GM21367 (cell line): ENCODE results near the gene INTS1.

Experiments
- ATAC-seq: cut with Tn5 transposase; IDR thresholded peaks from one replicate; pipeline ENCODE4 v1.9.1; 2021; ENCODE audit not compliant: unreplicated experiment

Gene INTS1, protein sequence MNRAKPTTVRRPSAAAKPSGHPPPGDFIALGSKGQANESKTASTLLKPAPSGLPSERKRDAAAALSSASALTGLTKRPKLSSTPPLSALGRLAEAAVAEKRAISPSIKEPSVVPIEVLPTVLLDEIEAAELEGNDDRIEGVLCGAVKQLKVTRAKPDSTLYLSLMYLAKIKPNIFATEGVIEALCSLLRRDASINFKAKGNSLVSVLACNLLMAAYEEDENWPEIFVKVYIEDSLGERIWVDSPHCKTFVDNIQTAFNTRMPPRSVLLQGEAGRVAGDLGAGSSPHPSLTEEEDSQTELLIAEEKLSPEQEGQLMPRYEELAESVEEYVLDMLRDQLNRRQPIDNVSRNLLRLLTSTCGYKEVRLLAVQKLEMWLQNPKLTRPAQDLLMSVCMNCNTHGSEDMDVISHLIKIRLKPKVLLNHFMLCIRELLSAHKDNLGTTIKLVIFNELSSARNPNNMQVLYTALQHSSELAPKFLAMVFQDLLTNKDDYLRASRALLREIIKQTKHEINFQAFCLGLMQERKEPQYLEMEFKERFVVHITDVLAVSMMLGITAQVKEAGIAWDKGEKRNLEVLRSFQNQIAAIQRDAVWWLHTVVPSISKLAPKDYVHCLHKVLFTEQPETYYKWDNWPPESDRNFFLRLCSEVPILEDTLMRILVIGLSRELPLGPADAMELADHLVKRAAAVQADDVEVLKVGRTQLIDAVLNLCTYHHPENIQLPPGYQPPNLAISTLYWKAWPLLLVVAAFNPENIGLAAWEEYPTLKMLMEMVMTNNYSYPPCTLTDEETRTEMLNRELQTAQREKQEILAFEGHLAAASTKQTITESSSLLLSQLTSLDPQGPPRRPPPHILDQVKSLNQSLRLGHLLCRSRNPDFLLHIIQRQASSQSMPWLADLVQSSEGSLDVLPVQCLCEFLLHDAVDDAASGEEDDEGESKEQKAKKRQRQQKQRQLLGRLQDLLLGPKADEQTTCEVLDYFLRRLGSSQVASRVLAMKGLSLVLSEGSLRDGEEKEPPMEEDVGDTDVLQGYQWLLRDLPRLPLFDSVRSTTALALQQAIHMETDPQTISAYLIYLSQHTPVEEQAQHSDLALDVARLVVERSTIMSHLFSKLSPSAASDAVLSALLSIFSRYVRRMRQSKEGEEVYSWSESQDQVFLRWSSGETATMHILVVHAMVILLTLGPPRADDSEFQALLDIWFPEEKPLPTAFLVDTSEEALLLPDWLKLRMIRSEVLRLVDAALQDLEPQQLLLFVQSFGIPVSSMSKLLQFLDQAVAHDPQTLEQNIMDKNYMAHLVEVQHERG (N-terminal part only)

DNA sequence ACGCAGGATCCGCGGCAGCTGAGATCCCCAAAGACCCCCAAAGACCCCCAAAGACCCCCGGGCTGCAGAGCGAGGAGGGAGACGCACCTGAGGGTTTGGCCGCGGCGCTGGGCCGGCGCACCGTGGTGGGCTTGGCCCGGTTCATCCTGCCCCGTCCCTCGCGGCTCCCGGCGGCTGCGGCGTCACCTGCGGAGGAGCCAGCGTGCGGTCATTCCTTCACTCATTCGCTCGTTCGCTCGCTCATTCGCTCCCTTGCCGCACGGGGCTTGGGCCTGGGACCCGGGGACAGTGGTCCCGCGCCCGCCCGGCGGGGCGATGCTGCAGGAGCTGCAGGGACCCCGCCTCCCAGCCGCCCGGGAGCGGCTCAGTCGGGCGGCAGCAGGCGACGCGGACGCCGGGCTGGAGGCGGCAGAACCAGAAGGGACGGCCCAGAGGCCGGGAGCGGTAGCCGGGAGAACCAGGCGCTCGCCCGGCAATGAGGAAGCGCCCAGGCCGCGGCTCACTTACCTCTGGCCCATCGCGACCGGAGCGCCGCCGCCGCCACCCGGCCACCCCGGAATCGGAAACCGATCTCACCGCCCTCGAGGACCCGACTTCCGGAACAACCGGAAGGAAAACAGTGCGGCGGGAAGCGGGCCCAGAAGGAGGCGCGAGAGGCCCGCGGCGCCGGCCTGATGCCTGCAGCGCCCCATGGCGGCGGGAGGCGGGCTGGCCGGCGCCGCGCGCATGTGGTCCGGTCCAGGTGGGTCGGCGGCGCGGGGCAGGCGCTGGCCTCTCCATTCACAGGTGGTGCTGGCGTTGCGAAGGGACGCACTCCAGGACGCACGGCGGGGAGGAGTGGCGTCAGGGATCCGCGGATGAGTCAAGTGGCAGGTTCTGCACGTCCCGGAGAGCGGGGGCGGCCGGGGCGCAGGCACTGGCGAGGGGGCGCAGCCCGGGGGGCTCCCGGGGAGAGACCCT is at the start of gene INTS1:
INTS1 (minus strand) TSS at position 574 of the 960 bp plus-strand sequence; CDS start at position 145, 429 bp downstream.
- peak; percentile 77 for ATAC-seq

DNA sequence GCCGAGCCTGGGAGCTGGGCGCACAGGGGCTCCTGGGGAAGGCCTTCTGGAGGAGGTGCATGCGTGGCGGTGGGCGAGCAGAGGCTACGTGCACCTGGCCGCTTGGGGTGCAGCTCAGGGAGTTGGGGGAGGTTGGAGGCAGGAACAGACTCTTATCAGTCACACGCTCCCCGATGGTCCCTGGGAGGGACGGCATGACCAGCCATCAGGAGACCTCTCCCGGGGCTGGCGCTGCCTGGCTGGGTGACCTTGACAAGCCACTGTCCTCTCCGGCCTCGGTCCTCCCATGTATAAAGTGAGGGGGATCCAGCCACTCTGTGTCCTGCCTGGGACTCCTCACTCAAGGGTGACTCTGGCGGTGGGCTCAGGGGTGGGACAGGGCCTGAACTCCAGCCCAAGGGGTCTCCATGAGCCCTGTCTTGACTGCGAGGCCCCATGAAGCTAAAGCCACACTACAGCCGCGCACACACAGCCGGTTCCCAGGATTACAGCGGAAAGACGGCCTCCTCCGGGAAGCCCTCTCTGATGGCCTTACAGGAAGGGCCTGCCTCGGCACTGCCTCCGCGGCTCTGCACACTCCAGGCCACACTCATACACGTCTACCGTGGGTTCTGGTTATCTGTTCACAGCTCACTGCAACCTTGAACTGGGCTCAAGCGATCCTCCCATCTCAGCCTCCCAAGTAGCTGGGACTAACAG is 49.5 kb upstream of the INTS1 start:
- no peak for ATAC-seq

DNA sequence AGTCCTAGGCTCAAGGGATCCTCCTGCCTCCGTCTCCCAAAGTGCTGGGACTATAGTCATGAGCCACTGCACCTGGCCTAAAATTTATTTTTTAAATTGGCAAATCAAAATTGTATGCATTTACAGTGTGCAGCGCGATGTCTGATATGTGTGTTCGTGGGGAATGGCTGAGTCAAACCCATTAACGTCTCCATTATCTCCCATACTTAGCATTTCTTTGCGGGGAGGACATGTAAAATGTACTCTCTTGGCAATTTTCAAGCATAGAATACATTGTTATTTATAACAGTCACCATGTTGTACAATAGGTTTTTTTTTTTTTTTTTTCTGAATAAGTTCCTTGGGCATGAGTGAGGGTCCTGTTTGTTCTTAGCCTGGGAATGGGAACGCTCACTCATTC is 48.0 kb upstream of the INTS1 start:
- ATAC-seq: no peak

DNA sequence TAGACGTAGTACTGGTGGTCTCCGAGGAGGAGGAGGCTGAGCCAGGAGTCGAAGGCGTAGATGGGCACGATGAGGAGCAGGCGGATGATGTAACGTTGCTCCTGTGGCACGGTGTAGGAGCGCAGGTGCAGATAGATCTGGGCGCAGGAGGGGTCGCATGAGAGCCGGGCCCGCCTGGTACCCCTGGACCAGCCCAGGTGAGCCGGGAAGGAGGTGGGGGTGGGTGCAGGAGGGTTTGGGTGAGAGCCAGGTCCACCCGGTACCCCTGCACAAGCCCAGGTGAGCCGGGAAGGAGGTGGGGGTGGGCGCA is 46.6 kb upstream of the INTS1 start:
- no peak for ATAC-seq

DNA sequence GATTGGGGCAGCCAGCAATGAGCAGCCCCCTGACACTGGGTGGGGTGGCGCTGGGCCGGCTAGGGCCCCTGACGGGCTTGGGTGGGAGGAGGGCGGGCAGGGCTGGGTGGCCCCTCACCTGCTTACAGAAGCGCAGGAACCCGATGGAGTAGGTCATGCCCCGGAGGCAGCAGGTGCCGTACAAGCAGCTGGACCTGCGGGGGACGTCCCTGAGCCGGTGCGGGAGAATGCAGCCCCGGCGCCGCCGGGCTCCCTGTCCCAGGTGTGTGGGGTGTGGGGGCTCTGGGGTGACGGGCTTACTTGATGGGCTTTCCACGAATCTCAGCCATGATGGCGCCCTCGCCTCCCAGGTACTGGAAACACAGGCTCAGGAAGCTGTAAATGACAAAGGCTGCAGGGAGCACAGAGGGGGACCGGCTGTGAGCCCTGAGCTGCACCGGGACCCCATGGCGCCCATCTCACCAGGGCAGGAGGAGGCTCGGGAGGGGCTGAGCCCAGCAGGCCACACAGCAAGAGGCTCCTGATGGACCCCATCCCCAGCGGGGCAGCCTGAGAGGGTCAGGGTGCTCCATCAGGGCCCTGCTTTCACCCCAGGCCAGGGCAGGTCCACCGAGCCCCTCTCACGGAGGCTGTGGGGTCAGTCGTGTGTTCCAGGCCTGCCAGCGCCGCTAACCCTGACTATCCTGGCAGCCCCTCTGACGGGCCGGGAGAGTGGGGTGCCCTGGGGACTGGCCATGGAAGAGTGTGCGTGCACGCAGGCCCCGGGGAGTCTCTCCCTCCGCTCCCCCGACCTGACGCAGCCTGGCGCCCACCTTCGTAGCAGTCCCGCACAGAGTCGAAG is 46.0 kb upstream of the INTS1 start:
- ATAC-seq: no peak

DNA sequence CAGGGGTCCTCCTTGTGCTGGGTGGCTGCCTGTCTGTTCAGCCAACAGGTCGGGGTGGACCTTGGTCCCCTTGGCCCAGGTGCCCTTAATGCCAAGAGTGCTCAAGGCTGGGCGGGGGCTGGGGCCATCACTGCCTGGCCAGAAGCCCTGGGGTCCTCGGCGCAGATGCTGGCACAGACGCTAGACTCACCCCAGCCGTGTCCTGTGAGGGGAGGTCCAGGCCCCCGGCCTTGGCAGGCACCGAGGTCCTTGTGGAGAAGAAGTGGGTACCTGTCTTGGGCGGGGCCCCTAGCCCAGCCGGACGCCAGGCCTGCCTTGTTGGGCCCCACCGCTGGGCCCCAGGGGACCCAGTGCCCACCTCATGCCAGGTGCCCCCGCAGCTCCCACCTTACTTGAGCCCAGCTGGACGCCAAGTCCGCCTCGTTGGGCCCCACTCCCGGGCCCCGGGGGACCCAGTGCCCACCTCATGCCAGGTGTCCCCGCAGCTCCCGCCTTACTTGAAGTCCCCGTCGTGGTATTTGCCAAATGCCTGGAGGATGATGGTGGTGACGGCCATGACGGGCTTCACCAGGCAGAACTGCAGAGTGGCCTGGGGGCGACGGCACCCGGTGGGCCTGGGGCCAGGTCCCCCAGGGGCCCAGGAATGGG is 45.3 kb upstream of the INTS1 start:
- no peak for ATAC-seq

DNA sequence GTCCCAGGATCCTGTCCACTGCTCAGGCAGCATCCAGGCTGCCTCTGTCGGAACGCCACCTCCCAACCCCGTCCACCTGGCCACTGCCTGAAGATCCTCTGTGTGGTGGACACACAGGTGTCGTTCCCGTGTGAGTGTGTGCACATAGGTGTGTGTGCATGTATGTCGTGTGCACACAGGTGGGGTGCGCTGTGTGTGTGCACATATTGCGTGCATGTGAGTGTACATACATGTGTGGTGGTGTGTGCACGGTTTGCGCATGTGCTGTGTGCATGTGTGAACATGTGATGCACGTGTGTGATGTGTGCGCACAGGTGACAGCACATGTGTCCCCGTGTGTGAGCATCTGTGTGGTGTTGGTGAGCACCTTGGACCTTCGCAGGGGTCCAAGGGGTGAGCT is 44.8 kb upstream of the INTS1 start:
- ATAC-seq: no peak

DNA sequence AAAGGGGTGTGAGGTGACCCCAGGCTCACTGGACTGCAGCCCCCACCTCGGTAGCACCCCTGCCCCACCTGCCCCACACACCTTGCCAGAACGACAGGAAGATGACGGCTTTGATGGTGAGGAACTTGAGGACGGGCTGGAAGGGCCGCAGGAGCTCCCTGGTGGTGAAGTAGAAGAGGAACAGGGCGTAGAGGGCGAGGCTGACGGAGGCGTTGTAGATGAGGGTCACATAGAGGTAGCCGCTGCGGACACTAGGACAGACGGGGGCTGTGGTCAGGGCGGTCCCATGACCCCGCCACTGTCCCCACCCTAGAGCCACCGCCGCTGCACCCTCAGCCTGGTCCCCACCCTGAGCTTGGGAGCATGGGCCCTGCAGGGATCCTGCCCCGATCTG is 44.2 kb upstream of the INTS1 start:
- ATAC-seq: no peak

DNA sequence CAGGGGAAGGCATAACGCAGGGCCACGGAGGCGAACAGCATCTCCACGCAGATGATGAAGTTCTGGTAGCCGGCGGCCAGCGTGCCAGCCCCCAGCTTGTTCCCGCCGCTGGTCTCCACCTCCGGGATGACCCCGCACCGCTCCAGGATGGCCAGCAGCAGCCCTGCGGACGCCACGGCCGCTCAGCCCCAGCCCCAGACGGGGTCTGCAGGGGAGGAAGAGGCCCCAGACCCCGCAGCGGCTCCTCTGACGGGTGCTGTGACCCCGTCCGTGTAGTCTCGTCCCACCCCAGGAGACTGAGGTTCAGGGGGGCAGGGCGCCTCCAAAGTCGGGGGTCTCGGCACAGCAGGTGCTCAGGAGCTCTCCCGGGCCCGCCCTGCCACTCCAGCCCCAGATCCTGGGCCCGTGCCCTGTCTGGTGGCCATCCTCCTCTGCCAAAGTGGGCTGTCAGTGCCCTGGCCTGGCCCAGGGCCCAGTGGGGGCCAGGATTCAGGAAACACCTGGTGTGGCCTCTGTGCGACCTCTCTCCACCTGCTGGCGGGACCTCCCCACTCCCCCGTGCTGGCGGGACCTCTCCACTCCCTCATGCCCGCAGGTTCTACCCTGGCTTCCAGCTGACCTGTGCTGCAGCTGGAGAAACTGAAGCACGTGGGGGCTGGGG is 43.7 kb upstream of the INTS1 start:
- ATAC-seq: no peak

DNA sequence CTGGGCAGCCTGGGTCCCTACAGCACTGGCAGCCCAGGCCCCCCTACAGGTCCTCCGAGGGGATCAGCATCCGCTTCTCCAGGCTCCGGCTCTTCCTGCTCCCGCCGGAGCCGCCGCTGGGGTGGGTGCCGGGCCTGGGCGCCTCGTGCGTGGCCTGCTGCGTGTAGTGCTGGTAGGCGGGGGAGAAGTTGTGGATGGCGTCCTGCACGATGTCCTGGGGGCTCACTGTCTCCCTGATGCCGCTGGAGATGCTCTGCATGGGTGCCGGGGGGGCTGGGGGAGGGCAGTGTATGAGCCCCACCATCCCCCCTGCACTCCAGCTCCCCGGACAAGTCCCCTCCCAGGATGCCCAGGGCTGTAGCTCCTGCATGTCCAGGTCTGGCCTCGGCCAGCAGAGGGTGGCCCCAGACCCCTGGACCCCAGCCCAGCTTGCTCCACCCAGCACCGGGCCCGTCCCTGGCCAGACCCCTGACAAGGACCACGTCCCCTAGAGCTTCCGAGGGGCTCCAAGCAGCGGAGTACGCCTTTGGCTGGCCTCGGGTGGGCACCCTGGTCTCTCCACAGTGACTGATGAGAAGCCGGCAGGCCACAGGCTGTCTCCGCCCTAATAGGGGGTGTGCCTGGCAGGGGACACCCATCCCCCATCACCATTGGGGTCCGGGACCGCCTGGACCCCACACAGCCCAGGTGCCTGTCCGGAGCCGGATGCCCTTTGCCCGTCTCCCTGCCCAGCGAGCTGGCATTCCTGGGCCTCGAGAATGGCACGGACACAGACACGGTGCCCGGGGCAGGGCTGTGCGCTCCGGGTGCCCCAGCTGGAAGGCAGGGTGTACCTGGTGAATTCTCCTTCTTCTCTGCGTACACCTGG is 43.0 kb upstream of the INTS1 start:
- ATAC-seq: no peak

DNA sequence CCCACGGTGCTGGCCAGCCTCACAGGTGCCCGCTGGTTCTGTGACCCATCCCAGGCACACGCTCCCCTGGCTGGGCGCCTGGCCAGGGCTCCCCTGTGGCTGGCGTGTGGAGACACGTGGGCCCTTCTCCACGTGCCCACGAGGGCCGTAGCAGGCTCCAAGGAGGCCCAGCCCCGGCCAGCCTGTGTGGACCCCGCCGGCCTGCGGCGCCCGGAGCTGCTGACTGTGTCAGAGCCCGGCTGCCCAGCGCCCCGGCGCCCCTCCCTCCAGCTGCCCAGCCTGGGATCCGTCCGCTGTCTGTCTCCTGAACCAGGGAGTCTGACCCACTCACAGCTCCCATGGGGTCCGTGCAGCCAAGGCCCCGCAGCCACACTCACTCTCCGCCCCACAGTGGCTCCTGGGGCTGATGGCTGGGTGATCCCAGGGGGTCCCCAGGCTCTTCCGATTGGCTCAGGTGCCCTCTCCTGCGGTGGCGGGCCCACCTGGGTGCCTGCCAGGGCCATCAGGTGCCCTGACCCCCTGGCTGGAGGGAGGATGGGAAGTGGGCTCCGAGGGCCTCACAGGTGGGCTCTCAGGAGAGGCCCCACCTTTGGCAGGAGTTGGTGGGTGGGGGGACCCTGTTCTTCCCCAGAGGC is 42.2 kb upstream of the INTS1 start:
- no peak for ATAC-seq

DNA sequence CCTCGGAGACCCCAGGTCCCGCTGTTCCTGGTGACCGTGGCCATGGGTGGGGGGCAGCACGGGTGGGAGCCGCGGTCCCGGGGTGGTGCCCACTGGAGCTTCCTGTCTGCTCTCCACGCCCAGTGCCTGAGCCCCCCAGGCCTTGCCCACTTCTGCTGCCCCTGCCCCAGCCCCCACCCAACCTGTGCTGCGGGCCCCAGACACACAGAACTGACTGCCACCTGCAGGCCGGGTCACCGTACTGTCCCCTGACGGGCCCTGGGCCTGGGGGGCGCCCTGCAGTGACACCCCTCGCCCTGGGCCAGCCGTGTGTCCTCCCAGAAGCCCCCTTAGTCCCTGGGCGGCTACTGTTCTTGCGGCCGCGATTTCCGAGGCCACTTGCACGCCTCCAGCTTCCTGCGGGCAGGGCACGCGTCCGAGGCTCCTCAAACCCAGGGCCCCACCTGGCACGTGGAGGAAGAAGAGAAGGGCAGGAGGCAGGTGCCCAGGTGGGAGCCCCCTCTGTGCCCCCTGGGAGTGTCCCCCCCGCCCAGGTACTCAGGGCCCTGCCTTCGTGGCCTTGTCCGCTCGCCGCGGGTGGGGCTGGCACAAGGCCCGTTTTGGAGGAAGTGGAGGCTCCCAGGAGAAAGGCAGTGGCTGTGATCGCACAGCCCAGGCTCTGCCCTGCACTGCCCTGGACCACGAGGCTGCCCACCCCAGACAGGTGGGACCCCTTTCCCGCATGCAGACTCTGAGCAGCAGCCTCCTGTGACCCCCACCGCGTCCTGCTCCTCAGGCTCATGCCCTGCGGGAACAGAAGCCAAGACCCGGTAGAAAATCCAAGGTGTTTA is 41.4 kb upstream of the INTS1 start:
- ATAC-seq: no peak

DNA sequence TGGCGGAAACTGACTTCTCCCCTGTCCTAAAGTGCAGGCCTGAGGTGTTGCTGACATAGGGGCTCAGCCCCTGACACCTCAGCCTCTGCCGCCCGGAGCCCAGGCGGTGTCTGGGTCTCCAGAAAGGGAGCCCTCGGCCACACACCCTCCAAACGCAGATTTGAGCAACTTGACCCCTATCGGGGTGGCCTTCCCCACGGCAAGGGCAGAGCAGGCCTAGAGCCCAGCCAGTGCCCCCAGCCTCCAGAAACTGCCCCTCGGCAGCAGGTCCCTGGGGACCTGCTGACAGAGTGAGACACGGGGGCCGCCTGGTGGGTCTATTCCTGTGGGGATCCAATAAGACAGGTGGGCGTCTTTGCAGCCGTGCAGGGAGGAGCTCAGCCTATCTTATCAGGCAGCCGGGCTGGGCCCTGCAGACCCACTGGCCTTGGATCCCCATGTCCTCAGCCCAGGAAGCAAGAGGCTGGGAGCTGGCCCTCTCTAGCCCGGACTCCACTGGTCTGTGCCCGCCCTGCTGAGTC is 40.8 kb upstream of the INTS1 start:
- no peak for ATAC-seq

DNA sequence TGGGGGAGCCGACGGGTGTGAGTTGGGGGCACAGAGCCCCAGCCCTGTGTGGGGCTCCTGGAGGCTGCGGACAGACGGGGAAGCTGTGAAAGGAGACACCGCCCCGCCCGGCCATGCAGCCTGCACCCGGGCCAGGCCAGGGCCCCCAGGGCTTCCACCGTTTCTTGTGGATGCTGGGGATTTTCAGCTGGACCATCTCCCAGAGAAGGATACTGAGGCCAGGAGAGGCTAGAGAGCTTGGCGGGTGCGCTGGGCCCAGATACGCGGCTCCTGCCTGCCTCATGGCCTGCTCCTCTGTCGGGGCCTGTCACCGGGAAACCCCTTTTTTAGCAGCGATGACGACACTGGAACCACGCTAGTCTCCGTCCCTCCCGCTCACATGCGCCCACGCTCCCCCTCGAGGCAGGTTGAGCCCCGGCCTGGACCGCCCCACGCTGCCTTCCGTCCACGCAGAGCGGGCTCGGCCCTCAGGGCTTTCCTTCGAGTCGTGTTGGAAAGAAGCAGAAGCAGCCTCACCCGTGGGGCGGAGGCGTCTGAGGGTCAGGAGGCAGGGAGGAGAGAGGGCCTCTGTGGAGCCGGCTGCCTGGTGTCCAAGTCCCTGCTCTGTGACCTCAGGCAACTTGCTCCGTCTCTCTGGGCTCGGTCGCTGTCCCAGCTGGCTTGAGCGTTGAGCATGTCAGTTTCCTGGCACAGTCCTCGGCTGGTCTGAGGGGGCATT is 40.1 kb upstream of the INTS1 start:
- no peak for ATAC-seq

DNA sequence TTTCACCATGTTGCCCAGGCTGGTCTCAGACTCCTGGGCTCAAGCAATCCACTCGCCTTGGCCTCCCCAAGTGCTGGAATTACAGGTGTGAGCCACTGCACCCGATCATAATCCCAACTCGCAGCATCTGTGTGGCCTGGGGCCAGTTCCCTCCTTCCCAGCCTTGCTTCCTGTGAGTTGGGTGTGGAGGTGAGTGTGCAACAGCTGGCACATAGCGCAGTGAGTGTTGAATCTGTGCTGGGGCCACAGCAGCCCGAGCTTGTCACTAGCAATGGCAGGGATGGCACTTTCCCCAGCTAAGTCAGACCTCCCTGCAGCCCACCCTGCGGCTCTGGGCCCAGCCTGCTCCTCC is 39.6 kb upstream of the INTS1 start:
- no peak for ATAC-seq
